Measurements from ENCODE around the gene EIF3M. TPM values are rescaled to one million over a fixed set of nuclear protein-coding genes. Genes with fewer than 3 reads are reported as not detected.

The EIF3M gene
- total and polyA plus RNA-seq, 2 experiments from 2014 or later, result 261 to 508 TPM

DNA sequence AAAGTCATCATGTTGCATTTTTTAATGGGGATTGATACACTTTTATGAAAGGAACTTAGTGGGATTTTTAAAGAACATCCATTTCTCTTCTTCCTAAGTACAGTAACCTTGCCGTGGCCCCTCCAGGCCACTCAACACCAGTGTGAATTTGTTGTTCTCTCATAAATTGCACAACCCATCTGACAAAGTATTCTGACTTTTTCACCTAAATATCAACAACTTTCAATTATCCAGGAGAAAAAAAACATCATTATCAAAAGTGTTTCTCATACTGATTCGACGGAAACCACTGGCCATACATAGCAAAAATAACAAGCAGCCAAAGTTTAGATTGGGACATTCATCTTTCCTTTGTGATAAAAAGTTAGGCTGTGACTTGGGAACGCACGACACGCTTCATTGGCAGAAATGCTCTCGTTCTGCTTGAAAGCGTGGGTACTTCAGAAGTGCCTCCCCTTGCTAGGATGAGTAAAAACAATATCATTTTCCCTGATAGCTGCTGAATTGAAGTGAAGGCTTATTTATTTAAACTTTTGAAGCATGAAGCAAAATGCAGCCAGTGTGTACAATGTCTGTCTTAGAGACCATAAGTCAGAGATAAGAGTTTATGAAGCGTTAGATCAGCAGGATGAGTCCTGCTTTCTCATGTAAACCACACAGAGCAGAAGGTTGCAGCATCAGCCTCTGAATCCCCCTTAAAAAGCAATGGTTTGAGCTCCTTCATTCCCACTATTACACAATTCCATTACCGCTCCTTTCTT is 20.6 kb upstream of the EIF3M start:
- Histone ChIP-seq H3K36me3 (replicated peaks; ENCODE audit: insufficient read depth, low read depth) (no peaks in the 10 kb centered on the region), H2AFZ (no peak overlapping the region), H3K9me2 (replicated peaks; ENCODE audit: insufficient read depth) (no peaks in the 10 kb centered on the region), H3K9me3 (ENCODE audit: low read depth) (no peaks in the 10 kb centered on the region), H3K27me3 (no peaks in the 10 kb centered on the region), H3K4me2 (peak overlapping the region; percentile 52), H3K4me1 (ENCODE audit: insufficient read depth) (no peaks in the 10 kb centered on the region), H3K4me3 (no peak overlapping the region), H4K20me1 (ENCODE audit: insufficient read depth, poor library complexity, severe bottlenecking) (no peaks in the 10 kb centered on the region), H3K27ac (no peak overlapping the region), H3K79me2 (no peaks in the 10 kb centered on the region)
- DNase-seq (ENCODE audit: low spot score), result no peak
- TF ChIP-seq EZH2 (IDR thresholded peaks at IDR 0.05; ENCODE audit: borderline replicate concordance), result no peak
- TF ChIP-seq, protein P1, sequence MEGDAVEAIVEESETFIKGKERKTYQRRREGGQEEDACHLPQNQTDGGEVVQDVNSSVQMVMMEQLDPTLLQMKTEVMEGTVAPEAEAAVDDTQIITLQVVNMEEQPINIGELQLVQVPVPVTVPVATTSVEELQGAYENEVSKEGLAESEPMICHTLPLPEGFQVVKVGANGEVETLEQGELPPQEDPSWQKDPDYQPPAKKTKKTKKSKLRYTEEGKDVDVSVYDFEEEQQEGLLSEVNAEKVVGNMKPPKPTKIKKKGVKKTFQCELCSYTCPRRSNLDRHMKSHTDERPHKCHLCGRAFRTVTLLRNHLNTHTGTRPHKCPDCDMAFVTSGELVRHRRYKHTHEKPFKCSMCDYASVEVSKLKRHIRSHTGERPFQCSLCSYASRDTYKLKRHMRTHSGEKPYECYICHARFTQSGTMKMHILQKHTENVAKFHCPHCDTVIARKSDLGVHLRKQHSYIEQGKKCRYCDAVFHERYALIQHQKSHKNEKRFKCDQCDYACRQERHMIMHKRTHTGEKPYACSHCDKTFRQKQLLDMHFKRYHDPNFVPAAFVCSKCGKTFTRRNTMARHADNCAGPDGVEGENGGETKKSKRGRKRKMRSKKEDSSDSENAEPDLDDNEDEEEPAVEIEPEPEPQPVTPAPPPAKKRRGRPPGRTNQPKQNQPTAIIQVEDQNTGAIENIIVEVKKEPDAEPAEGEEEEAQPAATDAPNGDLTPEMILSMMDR (IDR thresholded peaks at IDR 0.05; ENCODE audit: poor library complexity), result no peak
- no peak for TF ChIP-seq EZH2phosphoT487 (IDR thresholded peaks at IDR 0.05; ENCODE audit: low read depth, severe bottlenecking, unreplicated experiment)
- WGBS (ENCODE audit: low lambda C conversion rate, missing lambda C conversion rate), result 53% methylated on average over 10 of the region's 10 CpGs

DNA sequence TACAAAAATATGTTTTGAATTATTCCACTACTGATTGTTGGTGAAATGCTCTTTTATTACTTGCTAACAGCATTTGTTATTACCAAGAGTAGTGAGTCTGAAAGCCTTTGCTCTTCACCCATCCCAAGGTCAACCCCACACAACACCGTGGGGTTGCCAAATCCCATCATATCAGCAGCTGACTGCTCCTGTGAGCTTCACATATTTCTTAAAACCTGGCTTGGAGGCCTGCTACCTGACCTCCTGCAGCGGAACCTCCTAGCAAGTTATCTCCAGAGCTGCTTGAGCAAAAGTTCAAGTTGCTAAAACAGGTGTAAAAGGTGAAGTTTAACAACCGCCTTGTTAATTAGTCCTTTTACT is 20.1 kb upstream of the EIF3M start:
- Histone ChIP-seq H3K36me3 (replicated peaks; ENCODE audit: insufficient read depth, low read depth) (no peaks in the 10 kb centered on the region), H3K79me2 (no peaks in the 10 kb centered on the region), H3K9me2 (replicated peaks; ENCODE audit: insufficient read depth) (no peaks in the 10 kb centered on the region), H2AFZ (no peak overlapping the region), H3K27me3 (no peaks in the 10 kb centered on the region), H3K27ac (no peak overlapping the region), H3K9me3 (ENCODE audit: low read depth) (no peaks in the 10 kb centered on the region), H3K4me3 (no peak overlapping the region), H3K4me1 (ENCODE audit: insufficient read depth) (no peaks in the 10 kb centered on the region), H4K20me1 (ENCODE audit: insufficient read depth, poor library complexity, severe bottlenecking) (no peaks in the 10 kb centered on the region), H3K4me2 (peak overlapping the region; percentile 52)
- WGBS (ENCODE audit: low lambda C conversion rate, missing lambda C conversion rate), result 59% methylated on average over 3 of the region's 3 CpGs
- TF ChIP-seq EZH2 (IDR thresholded peaks at IDR 0.05; ENCODE audit: borderline replicate concordance) (no peak), EZH2phosphoT487 (IDR thresholded peaks at IDR 0.05; ENCODE audit: low read depth, severe bottlenecking, unreplicated experiment) (no peak)
- TF ChIP-seq, protein P1 (IDR thresholded peaks at IDR 0.05; ENCODE audit: poor library complexity), result no peak
- DNase-seq (ENCODE audit: low spot score), result no peak

GRCh38 chr11:32566517-32566916 is 17.1 kb upstream of the EIF3M start:
- Histone ChIP-seq H2AFZ (no peak overlapping the region), H3K4me1 (ENCODE audit: insufficient read depth) (no peaks in the 10 kb centered on the region), H3K36me3 (replicated peaks; ENCODE audit: insufficient read depth, low read depth) (no peaks in the 10 kb centered on the region), H3K4me3 (no peak overlapping the region), H3K27ac (no peak overlapping the region), H3K9me2 (replicated peaks; ENCODE audit: insufficient read depth) (no peaks in the 10 kb centered on the region), H3K9me3 (ENCODE audit: low read depth) (no peaks in the 10 kb centered on the region), H3K79me2 (no peaks in the 10 kb centered on the region), H3K4me2 (no peak overlapping the region), H4K20me1 (ENCODE audit: insufficient read depth, poor library complexity, severe bottlenecking) (no peaks in the 10 kb centered on the region), H3K27me3 (peaks cover 3% of the 10 kb centered on the region)
- TF ChIP-seq EZH2phosphoT487 (IDR thresholded peaks at IDR 0.05; ENCODE audit: low read depth, severe bottlenecking, unreplicated experiment) (no peak), EZH2 (IDR thresholded peaks at IDR 0.05; ENCODE audit: borderline replicate concordance) (no peak)
- TF ChIP-seq, protein P1 (IDR thresholded peaks at IDR 0.05; ENCODE audit: poor library complexity), result no peak
- no peak for DNase-seq (ENCODE audit: low spot score)
- 100% methylated on average over 2 of the region's 2 CpGs for whole genome bisulfite sequencing (ENCODE audit: low lambda C conversion rate, missing lambda C conversion rate)

Data from hepatocyte (in vitro differentiated cells).